Measurements from ENCODE around the gene CAPN9.
"Not testable (repeated sequence)": the region's sequence is repeated elsewhere in the genome, so short reads cannot be mapped to it uniquely, and the experiment has no call there.

The CAPN9 gene

DNA sequence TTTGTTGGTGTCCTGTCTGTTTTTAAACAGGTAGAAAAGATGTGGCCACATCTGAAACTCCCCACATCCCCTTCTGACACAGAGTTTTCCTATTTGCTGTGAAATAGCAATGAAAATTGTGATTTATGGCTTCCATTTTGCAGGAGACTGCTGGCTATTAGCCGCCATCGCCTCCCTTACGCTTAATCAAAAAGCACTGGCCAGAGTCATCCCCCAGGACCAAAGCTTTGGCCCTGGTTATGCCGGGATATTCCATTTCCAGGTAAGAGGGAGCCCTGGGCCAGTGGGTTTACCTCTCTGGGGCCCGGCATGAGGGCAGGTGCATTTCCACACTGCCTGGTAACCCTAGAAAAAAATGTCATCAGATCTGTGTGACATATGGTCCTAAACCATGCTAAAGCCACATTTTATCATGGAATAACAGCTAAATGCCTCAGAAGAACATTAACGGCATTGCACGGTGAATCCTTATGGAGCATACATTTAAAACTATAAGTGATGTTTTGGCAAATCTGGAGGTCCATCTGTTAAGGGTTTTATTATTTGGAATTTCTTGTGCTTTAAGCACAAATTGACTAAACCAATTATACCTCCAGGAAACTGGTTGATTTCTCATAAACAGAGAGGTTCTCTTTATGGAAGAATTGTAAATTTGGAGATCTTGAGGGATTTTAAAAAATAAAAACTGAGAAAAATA is 12.3 kb downstream of the CAPN9 start:
- TF ChIP-seq ZFX (IDR thresholded peaks at IDR 0.05; ENCODE audit: borderline replicate concordance) (no peak), CTCF (IDR thresholded peaks at IDR 0.05) (no peak)
- H3K27ac ChIP-seq: no peak overlapping the region

- TF ChIP-seq ZFX (IDR thresholded peaks at IDR 0.05; ENCODE audit: borderline replicate concordance) (no peak), CTCF (IDR thresholded peaks at IDR 0.05) (no peak)
- H3K27ac ChIP-seq: no peak overlapping the region
Observed at GRCh38 chr1:230760360-230760827, 13.2 kb downstream of the CAPN9 start.

DNA sequence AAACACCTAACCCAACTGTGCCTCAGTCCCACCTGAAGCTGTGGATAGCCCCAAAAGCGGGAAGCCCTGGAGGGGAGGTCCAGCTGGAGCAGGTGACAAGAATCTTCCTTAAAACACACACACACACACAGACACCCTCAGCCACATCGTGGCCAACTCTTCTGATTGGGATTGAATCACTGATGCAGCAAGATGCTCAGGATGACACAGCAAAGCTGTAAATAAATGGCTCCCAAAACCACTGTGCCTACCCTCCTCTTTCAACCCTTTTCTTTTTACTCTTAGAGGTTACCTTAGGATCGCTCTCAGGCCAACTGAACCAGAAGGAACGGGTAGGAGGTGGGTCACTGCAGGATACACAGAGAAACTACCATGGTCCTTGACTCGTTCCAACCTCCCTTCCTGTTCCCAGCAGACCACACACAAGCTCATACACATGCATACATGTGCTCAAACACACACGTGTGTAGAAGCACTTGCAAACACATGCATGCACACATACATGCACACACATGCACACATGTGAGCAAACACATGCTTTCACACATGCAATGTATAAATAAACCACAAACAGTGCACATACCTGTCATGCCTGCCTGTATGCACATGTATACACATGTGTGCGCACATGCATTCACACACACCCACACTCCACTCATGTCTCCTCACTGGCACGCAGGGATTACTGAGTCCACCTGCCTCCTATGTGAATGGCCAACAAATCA is 14.4 kb downstream of the CAPN9 start:
- TF ChIP-seq ZFX (IDR thresholded peaks at IDR 0.05; ENCODE audit: borderline replicate concordance) (no peak), CTCF (IDR thresholded peaks at IDR 0.05) (no peak)
- H3K27ac ChIP-seq: no peak overlapping the region

DNA sequence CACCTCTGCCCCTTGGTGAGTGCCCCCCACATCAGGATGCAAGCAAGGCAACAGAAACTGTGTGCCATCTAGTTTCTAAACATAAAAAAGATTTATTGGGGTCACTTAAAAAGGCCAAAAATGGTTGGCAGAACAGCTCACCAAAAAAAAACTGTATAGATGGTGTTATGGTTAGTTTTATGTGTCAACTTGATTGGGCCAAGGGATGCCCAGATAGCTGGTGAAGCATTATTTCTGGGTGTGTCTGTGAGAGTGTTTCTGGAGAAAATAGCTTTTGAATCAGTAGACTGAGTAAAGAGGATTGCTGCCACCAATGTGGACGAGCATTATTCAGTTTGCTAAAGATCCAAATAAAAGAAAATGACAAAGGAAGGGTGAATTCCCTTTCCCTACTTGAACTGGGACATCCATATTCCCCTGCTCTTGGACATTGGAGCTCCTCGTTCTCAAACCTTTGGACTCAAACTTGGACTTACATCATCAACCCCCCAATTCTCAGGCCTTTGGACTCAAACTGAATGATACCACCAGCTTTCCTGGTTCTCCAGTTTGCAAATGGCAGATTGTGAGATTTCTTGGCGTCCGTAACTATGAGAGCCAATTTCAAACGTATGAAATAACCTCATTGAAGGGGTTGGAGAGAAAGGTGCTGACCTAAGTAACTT is 16.9 kb downstream of the CAPN9 start:
- TF ChIP-seq ZFX (IDR thresholded peaks at IDR 0.05; ENCODE audit: borderline replicate concordance) (no peak), CTCF (IDR thresholded peaks at IDR 0.05) (no peak)
- H3K27ac ChIP-seq: no peak overlapping the region

DNA sequence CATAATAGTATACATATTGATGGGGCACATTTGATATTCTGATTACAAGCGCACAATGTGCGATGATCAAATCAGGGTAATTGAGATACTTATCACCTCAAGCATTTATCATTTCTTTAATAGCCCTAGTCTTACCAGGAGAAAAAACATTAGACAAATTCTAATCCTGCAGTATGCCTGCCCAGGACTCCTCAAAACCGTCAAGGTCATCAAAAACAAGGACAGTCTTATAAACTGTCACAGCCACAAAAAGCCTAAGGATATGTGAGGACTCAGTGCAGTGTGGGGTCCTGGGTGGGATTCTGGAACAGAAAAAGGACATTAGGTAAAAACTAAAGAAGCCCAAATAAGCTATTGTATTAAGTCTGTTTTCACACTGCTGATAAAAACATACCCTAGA is 19.1 kb downstream of the CAPN9 start:
- no peak overlapping the region for H3K27ac ChIP-seq
- TF ChIP-seq ZFX (IDR thresholded peaks at IDR 0.05; ENCODE audit: borderline replicate concordance): no peak
- TF ChIP-seq CTCF (IDR thresholded peaks at IDR 0.05): no peak

- not testable (repeated sequence) for H3K27ac ChIP-seq
Observed at GRCh38 chr1:230767859-230768612, 20.8 kb downstream of the CAPN9 start.

GRCh38 chr1:230768903-230769570 is 21.8 kb downstream of the CAPN9 start:
- TF ChIP-seq ZFX (IDR thresholded peaks at IDR 0.05; ENCODE audit: borderline replicate concordance) (no peak), CTCF (IDR thresholded peaks at IDR 0.05) (no peak)
- H3K27ac ChIP-seq: no peak overlapping the region

Data from 22Rv1 (cell line).